GM21737 (cell line): ENCODE results near the gene SIRPA.

ENCODE experiments used
- ATAC-seq: cut with Tn5 transposase; IDR thresholded peaks from one replicate; pipeline ENCODE4 v1.9.1; 2021; ENCODE audit warnings: mild to moderate bottlenecking, moderate library complexity; ENCODE audit not compliant: unreplicated experiment

The SIRPA gene

DNA sequence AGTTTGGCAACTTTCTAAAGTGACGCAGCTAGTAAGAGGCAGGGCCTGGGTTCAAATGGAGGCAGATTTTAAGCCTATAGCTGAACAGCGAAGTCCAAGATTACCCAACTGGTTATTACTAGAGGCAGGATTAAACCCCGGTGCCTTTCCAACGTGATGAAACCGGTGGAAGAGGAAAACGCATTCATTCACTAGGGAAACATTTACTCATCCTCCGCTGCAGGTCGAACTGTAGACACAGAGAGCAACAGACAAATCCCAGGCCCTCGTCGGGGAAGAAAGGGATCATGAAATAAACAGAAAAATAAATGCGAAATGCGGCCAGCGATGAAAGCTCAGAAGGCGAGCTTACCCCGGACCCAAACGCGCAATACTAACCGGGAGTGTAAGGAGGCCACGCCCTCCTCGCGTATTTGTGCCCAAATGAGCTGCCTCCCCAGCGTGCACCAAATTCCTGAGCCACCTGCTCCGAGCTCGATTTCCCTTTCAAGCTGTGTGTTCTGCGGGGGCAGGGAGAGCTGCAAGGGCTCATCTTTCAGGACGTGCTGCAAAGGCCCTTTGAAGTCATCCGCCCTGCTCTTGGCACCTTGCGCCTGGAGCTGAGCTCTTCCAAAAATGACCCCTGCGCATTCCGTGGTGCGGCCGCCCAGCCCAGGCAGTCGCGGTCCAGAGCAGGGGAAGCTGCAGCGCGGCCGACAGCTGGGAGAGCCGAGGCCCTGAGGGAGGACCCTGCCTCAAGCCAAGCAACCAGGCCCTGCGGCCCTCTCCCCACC, 51.7 kb downstream of the SIRPA start:
- ATAC-seq: no peak

DNA sequence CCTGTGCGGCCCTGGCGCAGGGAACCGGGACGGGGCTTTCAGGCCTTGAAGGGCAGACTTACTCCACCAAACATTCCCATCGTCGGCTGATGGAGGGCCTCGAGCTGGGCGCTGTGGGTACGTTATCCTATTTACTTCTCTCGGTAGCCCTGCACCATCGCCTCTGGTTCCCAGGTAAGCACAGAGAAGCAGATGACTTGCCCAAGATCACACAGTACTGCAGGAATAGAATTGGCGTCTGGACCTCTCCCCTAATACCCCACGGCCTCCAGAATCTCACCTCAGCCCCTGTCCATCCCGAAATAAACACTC, 52.3 kb downstream of the SIRPA start:
- ATAC-seq: no peak

DNA sequence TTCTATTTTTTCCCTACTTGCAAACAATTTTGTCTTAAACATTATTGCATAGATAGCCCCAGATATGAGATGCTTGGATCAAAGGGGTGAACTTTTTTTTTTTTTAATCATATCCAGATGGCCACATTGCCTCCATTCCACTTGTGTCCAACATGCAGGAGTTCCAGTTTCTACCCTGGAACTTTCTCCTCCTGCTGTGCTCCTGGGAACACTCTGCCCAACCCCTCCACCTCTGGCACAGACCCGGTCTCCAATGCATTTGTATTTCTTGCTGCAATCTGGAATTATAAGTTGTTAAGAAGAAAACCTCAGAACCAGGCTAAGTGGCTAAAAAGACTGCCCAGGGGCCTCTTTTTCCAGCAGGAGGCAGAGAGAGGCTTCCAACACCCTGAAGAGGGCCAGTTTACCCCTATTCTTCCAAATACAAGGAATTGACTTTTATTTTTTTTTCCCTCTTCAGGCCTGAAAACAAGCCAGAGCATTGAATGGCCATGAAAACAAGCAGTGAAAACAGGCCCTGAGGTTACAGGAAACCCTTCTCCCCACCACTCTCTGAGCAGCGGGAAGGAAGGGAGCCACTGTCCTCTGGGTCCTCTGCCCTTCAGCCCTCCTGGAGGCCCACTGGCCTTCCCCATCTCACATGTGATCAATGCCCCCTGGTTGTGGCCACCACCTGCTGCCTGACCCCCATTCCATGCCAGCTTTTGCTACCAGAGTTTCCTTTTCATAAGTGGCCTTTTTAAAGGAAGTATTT, 54.3 kb downstream of the SIRPA start:
- no peak for ATAC-seq

DNA sequence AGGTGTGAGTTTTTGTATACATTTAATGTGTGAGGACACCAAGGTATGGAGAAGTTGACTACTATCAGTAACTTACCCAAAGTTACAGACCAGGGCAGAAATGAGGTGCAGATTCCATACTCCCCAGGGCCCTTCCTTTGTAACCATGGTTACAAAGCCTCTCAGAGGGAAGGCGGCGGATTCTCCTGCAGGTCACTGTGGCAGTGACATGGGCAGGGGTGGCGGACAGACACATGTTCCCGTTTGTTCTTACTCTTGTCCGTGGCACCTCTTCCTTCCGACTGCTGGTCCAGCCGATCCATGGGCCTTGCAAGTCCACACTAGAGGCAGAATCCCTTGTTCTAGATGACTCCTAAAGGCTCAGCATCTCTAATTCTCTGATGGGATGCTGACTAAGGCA, 55.6 kb downstream of the SIRPA start:
- no peak for ATAC-seq

DNA sequence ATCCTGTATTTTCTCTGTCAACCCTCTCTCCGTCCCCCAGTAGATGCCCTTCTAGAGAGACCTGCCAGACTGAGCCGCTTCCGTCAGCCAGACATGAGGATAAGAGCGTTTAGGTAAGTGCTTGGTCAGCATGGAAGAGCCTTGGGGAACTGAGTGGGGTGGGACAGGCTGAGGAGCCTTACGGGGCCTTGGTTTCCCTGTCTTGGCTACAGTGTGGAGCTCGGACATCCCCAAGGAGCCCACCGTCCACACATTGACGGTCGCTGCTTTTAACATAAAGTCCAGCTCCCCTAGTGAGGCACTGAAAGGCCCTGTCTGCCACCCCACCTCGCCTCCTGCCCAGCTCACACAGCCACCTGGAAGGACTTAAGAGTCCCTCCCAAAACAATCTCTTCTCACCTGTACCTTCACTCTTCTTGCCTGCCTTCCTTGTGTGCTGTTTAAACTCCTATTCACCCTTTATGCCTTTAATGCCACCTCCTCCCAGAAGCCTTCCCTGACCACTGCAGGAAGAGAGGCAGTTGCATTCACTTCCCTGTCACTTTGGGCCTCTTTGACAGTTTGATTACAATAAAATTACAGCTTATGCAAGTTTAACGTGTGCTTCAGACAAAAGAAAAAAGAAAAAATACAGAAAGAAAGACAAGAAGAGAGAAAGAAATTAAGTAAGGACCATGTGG, 56.4 kb downstream of the SIRPA start:
- ATAC-seq: no peak

DNA sequence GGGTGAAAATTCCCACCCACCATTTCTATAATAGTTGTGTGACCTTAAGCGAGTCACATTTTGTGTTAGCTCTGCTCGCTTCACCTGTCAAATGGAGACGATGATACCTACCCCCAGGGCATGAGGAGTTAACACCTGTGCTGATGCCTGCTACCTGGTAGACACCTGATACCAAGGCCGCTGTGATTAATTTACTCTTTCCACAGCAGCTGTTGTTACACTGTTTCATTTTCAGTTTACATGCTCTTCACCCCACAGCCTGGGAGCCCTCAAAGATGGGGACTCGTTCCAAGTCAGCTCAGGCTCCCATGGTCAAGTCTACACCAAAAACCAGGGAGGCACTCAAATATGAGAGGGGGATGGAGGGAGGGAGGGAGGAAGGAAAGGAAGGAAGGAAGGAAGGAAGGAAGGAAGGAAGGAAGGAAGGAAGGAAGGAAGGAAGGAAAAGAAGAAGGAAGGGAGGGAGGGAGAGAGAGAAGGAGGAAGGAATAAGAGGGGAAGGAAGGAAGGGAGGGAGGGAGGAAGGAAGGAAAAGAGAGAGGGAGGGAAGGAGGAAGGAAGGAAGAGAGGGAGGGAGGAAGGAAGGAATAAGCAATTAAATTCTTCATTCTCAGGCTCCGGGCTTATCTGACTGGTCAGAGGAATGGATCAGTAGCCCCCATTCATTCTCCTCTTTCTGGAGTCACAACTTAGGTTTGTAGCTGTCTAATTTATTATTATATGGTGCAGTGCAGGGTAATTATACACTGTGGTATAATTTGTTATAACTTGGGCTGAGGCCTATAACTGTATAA, 57.7 kb downstream of the SIRPA start:
- no peak for ATAC-seq

DNA sequence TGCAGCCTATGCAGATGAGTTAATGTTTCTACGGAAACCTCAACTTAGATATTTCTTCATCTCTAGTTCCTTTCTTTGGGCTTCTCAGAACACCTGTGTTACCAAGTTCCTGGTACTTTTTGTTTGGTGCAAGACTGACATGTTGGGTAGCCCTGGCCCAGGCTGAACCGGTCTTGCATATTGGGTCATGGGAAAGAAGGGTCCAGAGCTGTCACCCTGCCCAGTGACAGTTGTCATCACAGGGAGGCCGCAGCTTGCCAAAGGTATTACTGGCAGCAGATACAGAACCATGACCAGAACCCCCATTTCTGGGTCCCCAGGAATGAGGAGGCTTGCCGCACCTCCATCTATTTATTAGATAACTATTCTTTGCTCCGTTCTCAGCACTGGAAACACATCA, 58.4 kb downstream of the SIRPA start:
- ATAC-seq: no peak

DNA sequence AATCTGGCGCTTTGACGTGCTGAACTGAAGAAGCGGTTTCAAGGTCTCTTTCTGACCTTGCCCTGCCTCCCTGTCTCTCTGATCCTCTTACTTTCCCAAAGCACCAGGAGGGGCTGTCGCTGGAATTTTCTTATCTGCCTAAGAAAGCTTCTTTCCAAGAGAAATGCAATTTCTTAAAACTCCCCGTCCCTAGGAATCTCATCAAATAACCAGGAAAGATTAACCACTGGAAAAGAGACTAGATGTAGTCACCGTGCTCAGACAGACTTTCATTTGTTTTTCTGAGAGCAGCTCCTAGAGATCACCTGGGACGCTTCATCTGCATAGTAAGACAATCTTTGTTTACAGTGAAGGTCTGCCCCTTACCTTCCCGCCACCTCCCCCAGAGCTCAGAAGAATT, 60.0 kb downstream of the SIRPA start:
- ATAC-seq: no peak

DNA sequence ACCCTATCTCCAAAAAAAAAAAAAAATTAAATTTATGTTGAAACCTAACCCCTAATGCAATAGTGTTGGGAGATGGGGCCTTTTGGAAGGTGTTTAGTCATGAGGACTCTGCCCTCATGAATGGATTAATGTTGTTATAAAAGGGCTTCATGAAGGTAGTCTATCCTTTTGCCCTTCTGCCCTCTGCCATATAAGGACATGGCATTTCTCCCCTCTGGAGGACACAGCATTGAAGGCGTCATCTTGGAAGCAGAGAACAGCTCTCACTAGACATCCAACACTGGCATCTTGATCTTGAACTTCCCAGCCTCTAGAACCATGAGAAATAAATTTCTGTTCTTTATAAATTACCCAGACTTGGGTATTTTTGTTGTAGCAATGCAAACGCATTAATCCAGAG, 63.2 kb downstream of the SIRPA start:
- no peak for ATAC-seq

DNA sequence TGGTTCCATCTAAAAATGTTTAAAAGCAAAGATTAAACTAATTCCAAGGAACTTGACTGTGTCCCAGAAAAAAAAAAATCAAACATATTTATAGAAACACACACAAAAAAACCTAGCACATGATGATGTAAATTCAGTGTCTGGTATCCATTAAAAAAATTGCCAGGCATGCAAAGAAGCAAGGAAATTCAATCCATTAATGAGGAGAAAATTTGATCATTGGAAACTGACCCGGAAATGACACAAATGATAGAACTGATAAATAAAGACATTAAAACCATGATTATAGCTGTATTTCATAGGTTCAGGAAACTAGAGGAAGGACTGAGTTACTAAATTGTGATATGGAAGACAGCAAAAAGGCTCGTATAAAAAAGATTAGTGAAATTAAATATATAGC, 63.9 kb downstream of the SIRPA start:
- ATAC-seq: no peak

DNA sequence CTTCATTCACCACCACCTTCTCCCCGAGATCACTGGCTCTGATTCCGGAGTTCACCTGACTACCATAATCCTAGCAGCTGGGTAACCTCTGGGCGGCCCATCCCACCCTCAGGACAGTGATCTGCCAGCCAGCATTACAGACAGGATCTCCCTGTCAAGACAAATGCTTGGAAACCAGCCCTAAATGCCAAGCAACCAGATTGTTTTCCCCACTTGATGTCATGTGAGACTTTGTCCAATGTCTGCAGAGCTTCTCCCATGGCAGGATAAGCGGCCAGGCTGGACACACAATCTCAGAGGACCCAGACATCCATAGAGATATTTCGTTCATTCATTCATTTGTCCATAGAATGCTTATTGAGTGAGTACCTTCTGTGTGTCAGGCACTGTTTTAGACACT, 66.2 kb downstream of the SIRPA start:
- ATAC-seq: no peak

DNA sequence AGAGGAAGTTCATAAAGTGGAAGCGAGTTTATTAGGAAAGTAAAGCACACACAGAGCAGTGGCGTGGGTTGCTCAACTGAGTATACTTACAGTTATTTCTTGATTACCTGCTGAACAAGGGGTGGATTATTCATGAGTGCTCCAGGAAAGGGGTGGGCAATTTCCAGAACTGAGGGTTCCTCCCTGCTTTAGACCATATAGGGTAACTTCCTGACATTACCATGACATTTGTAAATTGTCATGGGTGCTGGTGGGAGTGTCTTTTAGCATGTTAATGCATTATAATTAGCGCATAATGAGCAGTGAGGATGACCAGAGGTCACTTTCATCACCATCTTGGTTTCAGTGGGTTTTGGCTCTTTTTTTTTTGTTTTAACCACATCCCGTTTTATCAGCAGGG, 68.9 kb downstream of the SIRPA start:
- ATAC-seq: no peak

DNA sequence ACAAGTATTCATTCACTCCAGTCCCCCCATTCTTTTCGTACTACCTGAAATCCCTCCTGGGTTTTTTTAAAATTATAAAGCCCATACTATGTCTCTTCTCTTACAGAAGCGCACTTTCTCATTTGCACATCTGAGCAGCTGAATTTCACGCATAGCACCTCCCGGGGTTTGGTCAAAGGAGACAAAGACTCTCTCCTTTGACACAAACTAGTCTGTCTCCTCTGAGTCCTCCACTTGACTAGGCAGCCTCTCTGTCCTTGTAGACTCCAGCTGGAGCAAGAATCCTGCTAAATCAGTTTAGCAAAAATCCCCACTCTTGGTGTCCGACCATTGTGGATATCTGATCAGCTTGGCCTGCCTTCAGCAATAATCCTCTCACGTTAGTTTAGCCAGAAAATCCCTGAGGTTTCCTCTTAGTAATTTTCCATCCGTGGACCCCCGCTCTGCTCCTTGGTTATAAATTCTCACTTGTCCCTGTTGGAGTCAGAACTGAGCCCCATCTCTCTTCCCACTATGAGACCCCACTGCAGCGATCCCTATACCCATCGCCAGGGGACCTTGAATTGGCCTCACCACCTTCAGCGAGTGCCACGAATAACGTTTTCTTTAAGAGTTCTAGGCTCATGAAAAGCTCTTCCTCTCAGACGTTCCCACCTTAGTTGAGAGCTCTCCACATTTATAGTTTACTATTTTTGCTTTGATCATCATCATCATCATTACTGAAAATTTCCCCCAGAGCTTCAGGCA, 69.6 kb downstream of the SIRPA start:
- no peak for ATAC-seq

DNA sequence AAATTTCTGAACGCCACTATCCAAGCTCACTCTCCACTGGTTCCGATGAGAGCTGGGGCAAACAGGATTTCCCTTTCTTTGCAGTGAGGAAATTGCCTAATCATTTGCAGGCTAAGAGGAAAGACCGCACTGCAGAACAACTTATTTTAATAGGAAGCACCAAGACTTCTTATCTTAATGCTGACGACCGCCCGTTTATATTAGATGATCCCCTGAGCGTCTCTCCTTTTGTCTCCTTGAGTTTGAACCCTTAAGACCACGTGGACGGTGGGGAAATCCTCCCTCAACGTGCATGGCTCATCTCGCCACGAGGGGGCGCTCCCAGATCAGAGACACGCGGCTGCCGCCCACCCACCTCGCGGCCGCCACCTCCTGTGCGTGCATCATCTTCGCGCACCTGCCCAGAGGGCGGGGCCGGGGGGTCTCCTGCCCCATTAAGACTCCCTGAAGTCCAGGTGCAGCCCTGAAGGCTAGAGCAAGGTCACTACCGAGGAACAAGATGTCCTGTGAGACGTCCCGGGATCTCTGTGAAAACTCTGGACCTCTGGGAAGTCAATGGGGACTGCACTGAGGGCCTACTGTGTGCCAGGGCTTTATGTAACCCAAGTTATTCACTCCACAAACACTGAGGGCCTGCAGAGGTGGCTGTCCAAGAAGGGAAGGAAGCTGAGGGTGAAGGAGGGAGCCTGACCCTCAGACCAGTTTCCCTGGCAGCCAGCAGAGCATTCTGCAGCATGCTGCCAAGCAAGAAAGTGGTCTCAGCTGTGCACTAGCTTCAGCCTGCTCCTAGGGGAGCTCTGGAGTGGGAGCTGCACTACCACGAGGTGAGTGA, 70.5 kb downstream of the SIRPA start:
- no peak for ATAC-seq

DNA sequence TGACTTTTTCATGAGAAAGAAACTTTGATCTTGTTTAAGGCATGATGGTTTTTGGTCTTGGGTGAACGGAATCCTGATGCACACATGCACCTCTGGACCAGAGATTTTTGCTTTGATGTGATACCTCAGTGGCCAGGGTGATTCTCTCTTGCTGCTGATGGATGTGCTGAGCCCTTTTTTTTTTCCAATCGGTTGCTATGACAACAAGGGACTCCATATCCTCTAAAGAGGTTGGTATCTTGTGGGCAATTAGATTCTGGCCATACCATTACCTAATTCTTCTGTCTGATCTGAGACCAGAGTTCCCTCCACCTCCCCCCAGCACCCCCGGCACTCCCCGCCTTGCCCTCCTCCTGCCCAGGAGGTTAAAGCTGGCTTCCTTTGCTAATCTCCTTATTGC, 73.8 kb downstream of the SIRPA start:
- no peak for ATAC-seq

DNA sequence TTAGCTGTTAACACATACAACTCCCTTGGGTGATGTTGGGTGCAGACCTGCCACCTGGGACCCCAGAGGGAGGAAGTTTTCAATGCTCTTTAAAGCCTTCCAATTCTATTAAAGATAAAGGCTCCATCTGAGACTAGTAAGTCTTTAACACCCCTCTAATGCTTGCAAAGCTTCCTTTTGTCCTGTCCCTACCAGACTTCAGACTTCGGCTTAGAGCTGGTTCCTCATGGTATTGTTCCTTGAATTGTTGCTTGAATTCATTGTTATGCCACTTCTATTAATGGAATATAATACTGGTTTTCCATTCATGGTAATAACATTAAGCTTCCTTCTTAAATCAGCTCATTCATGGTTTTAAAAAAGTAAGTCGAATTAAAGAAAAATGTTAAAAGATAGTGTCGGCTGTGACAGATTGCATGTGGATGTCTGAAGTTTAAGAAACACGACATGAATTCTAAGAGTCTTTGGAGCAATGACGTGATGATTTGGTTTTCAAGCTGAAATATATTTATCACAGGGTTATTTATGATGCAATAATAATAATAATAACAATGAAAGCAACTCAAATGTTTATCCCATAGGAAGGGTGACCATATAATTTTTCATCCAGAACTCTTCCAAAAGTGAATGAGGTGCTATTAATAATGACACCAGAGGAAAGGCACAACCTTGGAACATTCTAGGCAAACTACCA, 76.8 kb downstream of the SIRPA start:
- ATAC-seq: no peak

DNA sequence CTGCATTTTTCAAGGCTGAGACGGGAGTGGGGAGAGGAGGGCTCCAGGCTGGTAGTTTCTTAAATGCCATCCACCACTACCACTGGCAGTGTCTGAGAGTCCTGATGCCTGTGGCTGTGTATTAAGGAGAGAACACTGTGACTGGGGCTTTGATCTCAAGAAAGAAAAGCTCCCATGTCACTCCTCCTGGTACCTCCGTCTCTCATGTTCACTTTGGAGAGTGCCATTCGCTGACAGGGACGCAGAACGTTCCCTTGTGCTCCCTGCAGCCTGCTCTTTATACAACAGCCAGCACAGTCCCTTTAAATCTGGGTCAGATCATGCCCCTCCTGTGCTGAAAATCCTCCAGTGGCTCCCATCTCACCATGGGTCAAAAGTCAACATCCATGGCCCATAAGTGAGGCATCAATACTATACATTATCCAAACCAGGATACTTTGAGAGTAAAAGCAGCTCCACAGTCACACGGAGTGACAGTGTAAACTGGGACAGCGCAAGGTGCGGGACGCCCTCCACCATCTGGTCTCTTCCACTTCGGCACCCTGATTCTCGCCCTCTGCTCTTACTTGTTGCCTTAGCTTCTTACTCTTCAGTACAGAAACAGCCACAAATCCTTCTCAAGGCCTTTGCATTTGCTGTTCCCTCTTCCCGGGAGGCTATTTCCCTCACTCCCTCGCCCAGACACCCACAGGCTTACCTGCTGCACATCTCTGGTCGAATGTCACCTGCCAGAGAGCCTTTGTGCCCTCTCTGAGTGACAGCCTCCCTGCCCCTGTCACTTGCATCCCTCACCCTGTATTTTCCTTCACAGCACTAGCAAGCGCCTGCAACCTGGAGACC, 78.6 kb downstream of the SIRPA start:
- no peak for ATAC-seq

DNA sequence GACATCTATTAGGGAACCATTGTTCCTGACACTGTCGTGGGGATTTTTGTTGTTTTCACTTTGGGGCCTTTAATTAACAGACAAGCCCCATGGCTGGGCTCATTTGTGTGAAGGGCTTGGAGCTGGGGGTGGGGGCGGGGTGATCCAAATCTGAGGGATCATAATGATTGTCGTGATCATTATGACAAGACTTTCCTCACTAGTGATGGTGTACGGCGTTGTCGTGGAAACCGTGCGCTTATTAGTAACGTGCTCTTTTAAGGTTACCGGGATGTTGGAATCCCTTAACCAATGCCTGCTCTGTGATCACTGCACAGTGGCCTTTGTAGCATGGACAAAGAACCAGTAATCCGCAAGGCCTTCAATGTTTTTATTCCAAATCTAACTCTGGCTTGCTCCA, 80.1 kb downstream of the SIRPA start:
- no peak for ATAC-seq
